ENCODE data around the gene SORBS1.

Gene SORBS1

DNA sequence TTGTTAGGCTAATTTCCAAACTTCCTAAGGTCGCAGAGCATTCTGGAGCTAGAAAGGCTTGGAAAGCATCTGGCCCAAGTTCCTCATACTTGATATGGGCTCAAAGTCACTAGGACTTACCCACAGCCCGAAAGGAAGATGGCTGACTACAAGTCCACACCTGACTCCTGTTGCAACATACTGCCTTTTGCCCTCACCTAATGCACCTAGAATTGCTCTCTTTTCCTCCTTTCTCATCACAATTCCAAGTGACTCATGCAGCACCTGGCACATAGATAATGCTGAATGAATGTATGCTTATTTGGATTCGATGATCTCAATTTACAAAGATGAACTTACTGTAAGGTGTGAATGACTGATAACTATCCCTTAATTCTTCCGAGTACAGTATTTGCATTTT is 131.5 kb downstream of the SORBS1 start:
- no peak for DNase-seq

DNA sequence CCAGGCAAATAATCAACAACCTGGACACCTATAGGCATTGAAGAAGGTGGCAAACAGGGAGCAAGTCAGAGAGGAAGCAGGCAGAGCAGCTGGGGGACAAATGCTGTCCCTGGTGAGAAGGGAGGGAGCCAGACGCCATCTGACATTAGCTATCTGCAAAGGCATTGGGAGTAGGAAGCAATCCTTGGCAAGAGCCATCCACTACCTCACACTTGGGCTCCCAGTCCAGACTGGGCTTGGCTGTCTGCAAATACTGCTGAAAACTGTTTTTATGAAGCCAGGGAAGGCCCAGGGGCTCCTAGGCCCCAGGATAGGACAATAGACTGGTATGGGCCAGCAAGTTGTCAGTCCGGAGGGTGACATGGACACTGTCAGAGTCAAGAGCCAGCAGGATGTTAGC is 132.5 kb downstream of the SORBS1 start:
- DNase-seq, result no peak

- no peak for DNase-seq
Measured at GRCh38 chr10:95426482-95426881, 134.7 kb downstream of the SORBS1 start.

GRCh38 chr10:95425592-95426465 is 135.3 kb downstream of the SORBS1 start:
- DNase-seq, result no peak

GRCh38 chr10:95423164-95424005 is 137.8 kb downstream of the SORBS1 start:
- no peak for DNase-seq

DNA sequence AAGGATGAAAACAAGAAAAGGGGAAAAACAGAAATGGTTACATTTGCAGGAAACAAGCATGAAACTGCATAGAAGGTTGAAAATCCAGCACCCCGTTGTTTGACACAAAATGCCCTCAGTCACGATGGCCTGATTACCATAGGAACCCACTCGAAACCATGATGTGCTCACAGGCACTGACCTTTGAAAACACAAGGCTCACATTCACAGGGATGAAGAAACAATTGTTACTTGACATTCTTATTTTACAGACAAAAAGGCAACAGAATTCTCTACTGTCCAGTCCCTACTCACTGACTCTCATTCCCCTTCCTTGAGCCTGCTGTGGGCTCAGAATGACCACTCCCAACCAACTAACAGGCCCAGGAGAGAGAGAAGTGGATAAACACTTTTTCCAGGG is 138.9 kb downstream of the SORBS1 start:
- DNase-seq, result no peak

DNA sequence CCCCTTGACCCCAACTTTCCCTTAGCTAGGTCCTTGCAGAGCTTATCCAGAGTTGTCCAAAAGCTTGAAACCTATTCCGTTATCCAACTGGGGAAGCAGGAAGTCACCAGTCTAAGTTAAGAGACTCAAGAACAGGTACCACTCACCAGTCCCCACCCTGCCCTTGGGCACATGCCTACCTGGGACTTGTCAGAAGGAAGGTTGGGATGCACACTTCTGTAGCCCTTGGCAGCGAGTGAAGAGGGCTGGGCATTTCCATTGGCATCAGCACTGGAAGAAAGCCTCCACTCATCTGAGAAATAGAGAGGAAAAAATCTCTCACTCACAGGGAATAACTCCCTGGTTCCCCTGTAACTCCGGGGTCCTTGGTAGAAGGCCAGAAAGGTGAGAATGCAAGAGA is 139.4 kb downstream of the SORBS1 start:
- DNase-seq, result no peak

DNA sequence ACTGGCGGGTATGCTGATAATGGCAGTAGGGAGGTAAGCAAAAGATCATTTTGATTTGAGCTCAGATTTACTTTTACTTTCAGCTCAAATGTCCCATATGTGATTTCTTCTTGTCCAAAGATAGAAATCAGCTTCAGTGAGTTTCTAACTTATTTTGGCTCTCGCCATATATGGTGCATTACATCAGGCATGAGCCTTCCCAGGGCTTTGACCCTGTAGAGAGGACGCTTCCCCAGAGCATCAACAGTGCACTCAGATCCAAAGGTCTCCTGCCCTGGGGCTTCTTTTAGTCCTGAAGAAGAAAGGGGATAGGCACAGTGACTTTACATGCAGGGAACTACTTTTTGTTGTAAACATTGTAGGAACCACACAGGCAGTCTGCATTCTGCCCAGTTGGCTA is 141.8 kb downstream of the SORBS1 start:
- no peak for DNase-seq

DNA sequence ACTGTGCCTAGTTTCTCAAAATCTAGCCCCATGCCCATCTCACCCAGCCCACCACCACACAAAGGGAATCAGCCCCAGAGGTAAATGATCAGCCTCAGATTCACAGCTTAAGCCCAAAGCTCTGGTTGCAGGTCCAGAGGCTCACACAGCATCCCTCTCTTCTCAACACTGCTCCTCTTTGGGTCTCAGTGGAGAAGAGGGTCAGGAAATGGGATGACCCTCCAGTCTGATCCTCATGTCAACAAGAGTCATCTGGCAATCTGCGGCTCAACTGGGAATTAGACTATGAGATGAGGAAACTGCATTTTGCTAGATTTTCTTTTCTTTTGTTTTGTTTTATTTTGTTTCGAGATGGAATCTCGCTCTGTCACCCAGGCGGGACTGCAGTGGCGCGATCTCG is 144.2 kb downstream of the SORBS1 start:
- DNase-seq, result no peak

- DNase-seq, result no peak
Measured at GRCh38 chr10:95416270-95416669, 144.9 kb downstream of the SORBS1 start.

DNA sequence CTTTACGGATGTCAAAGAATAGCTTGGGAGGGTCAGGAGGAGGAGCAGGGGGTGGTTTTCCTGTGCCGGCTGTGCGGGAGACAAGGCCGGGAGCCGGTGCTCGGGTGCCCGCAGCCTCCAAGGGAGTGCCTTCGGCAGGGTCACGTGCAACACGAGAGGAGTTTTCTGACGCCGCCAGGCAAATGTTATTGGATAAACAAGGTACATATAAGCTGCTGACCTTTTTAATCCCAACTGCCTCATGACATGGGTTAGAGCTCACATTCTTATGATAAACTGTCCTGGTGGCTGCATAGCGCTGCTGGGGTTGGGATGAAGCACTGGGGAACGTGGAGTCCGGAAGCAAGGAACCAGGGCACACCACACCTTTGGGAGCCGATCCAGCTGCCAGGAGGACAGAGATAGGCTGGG is 145.5 kb downstream of the SORBS1 start:
- DNase-seq, result no peak

GRCh38 chr10:95414844-95415485 is 146.2 kb downstream of the SORBS1 start:
- no peak for DNase-seq

DNA sequence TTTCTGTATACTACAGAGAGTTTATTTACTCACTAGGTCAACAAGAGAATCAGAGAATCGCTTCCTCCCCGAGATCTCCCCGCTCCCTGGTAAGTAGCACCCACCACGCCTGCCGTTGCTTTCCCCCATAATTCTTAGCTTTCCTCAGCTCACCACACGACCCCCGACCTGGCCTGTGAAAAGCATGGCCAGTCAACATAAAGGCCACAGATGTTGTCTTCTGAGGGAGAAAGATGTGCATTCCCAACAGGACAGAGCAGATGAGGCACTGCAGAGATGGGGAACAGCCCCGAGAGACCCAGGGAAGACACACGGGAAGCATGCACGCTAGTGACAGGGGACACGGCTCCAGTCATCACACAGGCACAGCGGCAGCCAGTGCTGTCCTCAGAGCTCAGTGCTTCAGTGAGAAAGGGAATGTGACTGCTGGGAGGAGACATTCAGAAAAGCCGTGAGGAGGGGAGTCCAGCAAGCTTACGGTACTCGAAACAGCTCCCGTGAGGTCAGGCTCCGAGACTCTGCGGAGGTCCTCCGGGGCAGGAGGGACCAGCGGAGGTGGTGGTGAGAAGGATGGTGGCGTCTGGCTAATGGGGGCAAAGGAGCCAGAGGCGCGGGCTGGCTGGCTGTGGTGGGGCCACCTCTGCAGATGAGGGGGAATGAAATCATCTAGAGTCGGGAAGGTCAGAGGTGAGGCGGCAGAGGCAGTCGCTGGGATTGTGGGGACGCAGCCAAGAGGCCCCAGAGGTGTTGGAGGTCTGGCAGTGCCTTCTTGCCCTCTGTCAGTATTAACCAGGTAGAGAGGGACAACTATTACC is 146.9 kb downstream of the SORBS1 start:
- DNase-seq, result no peak

DNA sequence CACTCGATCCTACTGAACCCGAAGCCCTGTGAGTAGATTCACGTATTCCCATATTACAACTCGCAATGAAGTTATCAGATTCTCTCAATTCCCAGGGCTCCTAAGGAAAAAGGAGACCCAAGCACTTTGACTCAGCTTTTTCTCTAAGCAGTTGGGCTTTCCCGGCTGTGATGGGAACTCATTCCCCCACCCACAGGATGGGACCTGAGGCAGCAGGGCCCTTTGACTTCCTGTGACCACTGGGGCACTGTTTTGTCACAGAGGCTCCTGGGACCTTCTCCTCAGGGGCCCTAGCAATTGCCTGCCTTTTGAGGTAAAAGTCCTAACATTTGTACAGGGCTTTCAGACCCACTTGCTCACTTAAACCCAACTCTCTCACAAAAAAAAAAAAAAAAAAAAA is 147.6 kb downstream of the SORBS1 start:
- DNase-seq, result no peak

DNA sequence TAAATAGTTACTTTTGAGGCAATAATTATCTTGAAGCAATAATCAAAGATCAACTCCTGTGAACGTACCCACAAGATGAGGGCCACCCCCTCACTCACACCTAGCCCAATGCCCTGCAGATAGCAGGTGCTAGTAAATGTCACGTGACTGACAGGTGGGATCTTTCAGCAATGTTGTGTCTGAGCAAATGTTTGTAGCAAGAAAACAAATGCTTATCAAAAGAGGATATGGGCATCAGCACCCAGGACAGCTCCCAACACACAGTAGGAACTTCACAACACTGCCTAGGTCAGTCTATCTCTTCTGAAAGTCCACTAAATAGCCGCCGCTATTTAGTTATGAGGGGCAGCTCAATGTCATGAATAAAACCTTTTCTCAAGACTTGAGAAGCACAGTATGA is 149.5 kb downstream of the SORBS1 start:
- DNase-seq, result no peak

- DNase-seq, result no peak
Measured at GRCh38 chr10:95408983-95409873, 151.9 kb downstream of the SORBS1 start.

- DNase-seq, result no peak
Measured at GRCh38 chr10:95408148-95408960, 152.8 kb downstream of the SORBS1 start.

DNA sequence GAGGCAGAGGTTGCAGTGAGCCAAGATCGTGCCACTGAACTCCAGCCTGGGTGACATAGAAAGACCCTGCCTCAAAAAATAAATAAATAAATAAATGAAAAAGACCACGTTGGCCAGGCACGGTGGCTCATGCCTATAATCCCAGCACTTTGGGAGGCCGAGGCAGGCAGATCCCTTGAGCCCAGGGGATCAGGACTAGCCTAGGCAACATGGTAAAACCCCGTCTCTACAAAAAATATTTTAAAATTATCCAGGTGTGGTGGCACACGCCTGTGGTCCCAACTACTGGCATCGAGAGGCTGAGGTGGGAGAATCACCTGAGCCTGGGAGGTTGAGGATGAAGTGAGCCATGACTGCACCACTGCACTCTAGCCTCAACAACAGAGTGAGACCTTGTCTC is 153.6 kb downstream of the SORBS1 start:
- DNase-seq, result no peak

GRCh38 chr10:95406651-95407280 is 154.4 kb downstream of the SORBS1 start:
- DNase-seq, result no peak

- no peak for DNase-seq
Measured at GRCh38 chr10:95405655-95406054, 155.5 kb downstream of the SORBS1 start.

All from NCI-H187 (cell line).